ENCODE results near the gene VAMP2.

GRCh38 chr17:8142887-8143580 is 19.7 kb downstream of the VAMP2 start:
- TF ChIP-seq CTCF (IDR thresholded peaks at IDR 0.05 in 2 of 3, conservative IDR thresholded peaks at IDR 0.05 in 1 of 3; ENCODE audit: control insufficient read depth in 2 of 3, extremely low read depth in 1 of 3, insufficient read depth in 1 of 3, low read depth in 3 of 3, low read length in 3 of 3) (no peak), LARP7 (IDR thresholded peaks at IDR 0.05) (no peak), MAX (IDR thresholded peaks at IDR 0.05; ENCODE audit: low read depth, low read length) (no peak), POLR2AphosphoS5 (IDR thresholded peaks at IDR 0.05; ENCODE audit: low read length) (no peak), ZNF217 (IDR thresholded peaks at IDR 0.05) (no peak), EP300 (IDR thresholded peaks at IDR 0.05; ENCODE audit: borderline replicate concordance in 1 of 2, control insufficient read depth in 1 of 2, low read depth in 2 of 2, low read length in 2 of 2) (no peak), USF2 (IDR thresholded peaks at IDR 0.05; ENCODE audit: borderline replicate concordance, low read depth, low read length) (no peak)

Data from GM12878 (cell line).